ENCODE results near the gene TGM2.

DNA sequence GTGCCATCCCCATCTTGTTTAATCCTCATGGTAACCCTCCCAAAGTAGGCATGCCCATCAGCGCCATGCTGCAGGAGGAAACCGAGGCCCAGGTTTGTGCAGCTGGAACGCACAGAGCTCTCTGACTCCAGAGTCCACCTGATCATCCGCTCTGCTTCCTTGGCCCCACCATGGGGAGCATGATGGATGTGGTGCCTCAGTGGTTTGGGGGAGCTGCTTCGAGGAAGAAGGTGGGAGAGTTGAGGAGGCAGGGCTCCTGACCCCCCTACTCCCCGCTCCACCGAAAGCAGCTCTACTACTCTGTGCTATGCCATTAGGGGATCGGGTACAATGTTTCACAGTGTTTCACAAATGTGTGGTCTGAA is 52.2 kb downstream of the TGM2 start:
- no peak for TF ChIP-seq POLR2AphosphoS5 (IDR thresholded peaks at IDR 0.05; ENCODE audit: insufficient read depth in 1 of 2, low read depth in 1 of 2)
- TF ChIP-seq POLR2A (IDR thresholded peaks at IDR 0.05) = no peak
